Measurements from ENCODE around the gene BRD7. TPM values are rescaled to one million over a fixed set of nuclear protein-coding genes. Genes with fewer than 3 reads are reported as not detected.

The BRD7 gene
- total and polyA plus RNA-seq, 2 donors (not counting 1 experiment from before 2014, with no cell fraction given) = 29.8 to 64.5 TPM

GRCh38 chr16:50275098-50275415 is 93.7 kb downstream of the BRD7 start:
- H3K4me2 ChIP-seq (replicated peaks; ENCODE audit: low read depth, low read length, poor library complexity, severe bottlenecking) = peak overlapping the region; percentile 90
- ChIA-PET CTCF (interaction anchor here (1.0 to 8.8 kb wide), 11 partner anchors 11 to 392 kb away, joined by 3 to 63 read pairs (median 5); partner anchors contain the start of gene ADCY7), POLR2A (interaction anchor here (0.6 to 3.8 kb wide), 8 partner anchors 9 to 406 kb away, joined by 3 to 19 read pairs (median 5); partner anchors contain the start of genes ADCY7 and SNX20)
- no peak for TF ChIP-seq CTCF (IDR thresholded peaks at IDR 0.05)
- TF ChIP-seq EZH2 (IDR thresholded peaks at IDR 0.05; ENCODE audit: borderline replicate concordance, insufficient read depth, low read depth, low read length, poor library complexity, severe bottlenecking) = no peak
- DNase-seq (no peak), ATAC-seq (ENCODE audit: low read depth) (no peak)
- H3K4me3 Mint-ChIP-seq = peak overlapping the region; percentile 98
- H3K9me3 Mint-ChIP-seq (ENCODE audit: insufficient read depth) = peaks cover 4% of the 10 kb centered on the region
- H3K27me3 ChIP-seq (replicated peaks in 1 of 4; ENCODE audit: control extremely low read depth in 1 of 4, control insufficient read depth in 3 of 4, insufficient read depth in 4 of 4, low read length in 3 of 4) = no peaks in the 10 kb centered on the region
- intact Hi-C loops (cut with micrococcal nuclease) = loop anchor here (2.0 kb wide), 1 partner anchor 28 kb away; no protein-coding TSS in a partner anchor
- H3K4me3 ChIP-seq (ENCODE audit: control extremely low read depth in 1 of 5, extremely low read depth in 1 of 5, insufficient read depth in 1 of 5, low read depth in 2 of 5, low read length in 4 of 5) = peak overlapping the region; percentile 73 to 84 (median 80)
- WGBS (ENCODE audit: insufficient coverage) = 73% methylated on average over 3 of the region's 3 CpGs
- H3K27ac ChIP-seq (ENCODE audit: low read length in 2 of 2) = peak overlapping the region; percentile 93 to 97
- H3K27me3 Mint-ChIP-seq = no peaks in the 10 kb centered on the region
- no peaks in the 10 kb centered on the region for H3K9me3 ChIP-seq (ENCODE audit: control extremely low read depth in 1 of 3, control insufficient read depth in 2 of 3, insufficient read depth in 1 of 3, low read length in 2 of 3)
- H3K79me2 ChIP-seq (ENCODE audit: control insufficient read depth, insufficient read depth, low read length) = peaks cover 71% of the 10 kb centered on the region
- H3K4me1 ChIP-seq (ENCODE audit: control insufficient read depth in 2 of 2, insufficient read depth in 2 of 2, low read length in 2 of 2) = peaks cover 75 to 86% of the 10 kb centered on the region in 2 donors
- H3K27ac Mint-ChIP-seq = peak overlapping the region; percentile 100
- peak overlapping the region; percentile 66 for H2AFZ ChIP-seq (ENCODE audit: insufficient read depth, low read depth, low read length, poor library complexity, severe bottlenecking)
- H3K4me1 Mint-ChIP-seq = peaks cover 81% of the 10 kb centered on the region
- peaks cover 8% of the 10 kb centered on the region for H4K20me1 ChIP-seq (ENCODE audit: control insufficient read depth, insufficient read depth, low read length, poor library complexity, severe bottlenecking)
- H3K9ac ChIP-seq (ENCODE audit: low read length) = peak overlapping the region; percentile 87
- H3K36me3 ChIP-seq (replicated peaks in 1 of 2; ENCODE audit: control extremely low read depth in 1 of 2, control insufficient read depth in 1 of 2, extremely low read depth in 1 of 2, insufficient read depth in 2 of 2, low read length in 1 of 2) = no peaks in the 10 kb centered on the region

- H3K9me3 Mint-ChIP-seq (ENCODE audit: insufficient read depth) = peaks cover 4% of the 10 kb centered on the region
- peak overlapping the region; percentile 90 for H3K4me2 ChIP-seq (replicated peaks; ENCODE audit: low read depth, low read length, poor library complexity, severe bottlenecking)
- no peaks in the 10 kb centered on the region for H3K27me3 ChIP-seq (replicated peaks in 1 of 4; ENCODE audit: control extremely low read depth in 1 of 4, control insufficient read depth in 3 of 4, insufficient read depth in 4 of 4, low read length in 3 of 4)
- POLR2A ChIA-PET = interaction anchor here (0.6 to 3.8 kb wide), 19 partner anchors 8 to 467 kb away, joined by 3 to 39 read pairs (median 4); partner anchors contain the start of genes ADCY7, CYLD and SNX20
- H3K9me3 ChIP-seq (ENCODE audit: control extremely low read depth in 1 of 3, control insufficient read depth in 2 of 3, insufficient read depth in 1 of 3, low read length in 2 of 3) = no peaks in the 10 kb centered on the region
- DNase-seq (no peak), ATAC-seq (ENCODE audit: low read depth) (peak; percentile 64)
- peak overlapping the region; percentile 100 for H3K27ac Mint-ChIP-seq
- no peaks in the 10 kb centered on the region for H3K36me3 ChIP-seq (replicated peaks in 1 of 2; ENCODE audit: control extremely low read depth in 1 of 2, control insufficient read depth in 1 of 2, extremely low read depth in 1 of 2, insufficient read depth in 2 of 2, low read length in 1 of 2)
- CTCF ChIA-PET = interaction anchor here (1.0 to 8.8 kb wide), 14 partner anchors 8 to 392 kb away, joined by 3 to 63 read pairs (median 9); partner anchors contain the start of gene ADCY7
- H3K4me3 Mint-ChIP-seq = peak overlapping the region; percentile 98
- 5% methylated on average over 17 of the region's 18 CpGs for WGBS (ENCODE audit: insufficient coverage)
- peak overlapping the region; percentile 73 to 84 (median 80) for H3K4me3 ChIP-seq (ENCODE audit: control extremely low read depth in 1 of 5, extremely low read depth in 1 of 5, insufficient read depth in 1 of 5, low read depth in 2 of 5, low read length in 4 of 5)
- TF ChIP-seq CTCF (IDR thresholded peaks at IDR 0.05) (no peak), EZH2 (IDR thresholded peaks at IDR 0.05; ENCODE audit: borderline replicate concordance, insufficient read depth, low read depth, low read length, poor library complexity, severe bottlenecking) (no peak)
- peak overlapping the region; percentile 66 for H2AFZ ChIP-seq (ENCODE audit: insufficient read depth, low read depth, low read length, poor library complexity, severe bottlenecking)
- peaks cover 67% of the 10 kb centered on the region for H3K79me2 ChIP-seq (ENCODE audit: control insufficient read depth, insufficient read depth, low read length)
- H3K4me1 ChIP-seq (ENCODE audit: control insufficient read depth in 2 of 2, insufficient read depth in 2 of 2, low read length in 2 of 2) = peaks cover 70 to 81% of the 10 kb centered on the region in 2 donors
- peak overlapping the region; percentile 93 to 97 for H3K27ac ChIP-seq (ENCODE audit: low read length in 2 of 2)
- H3K4me1 Mint-ChIP-seq = peaks cover 77% of the 10 kb centered on the region
- intact Hi-C loops (cut with micrococcal nuclease) = loop anchor here (1.0 to 2.0 kb wide), 5 partner anchors 8 to 467 kb away; partner anchors contain the start of genes ADCY7 and SNX20
- H3K27me3 Mint-ChIP-seq = no peaks in the 10 kb centered on the region
- peaks cover 3% of the 10 kb centered on the region for H4K20me1 ChIP-seq (ENCODE audit: control insufficient read depth, insufficient read depth, low read length, poor library complexity, severe bottlenecking)
- peak overlapping the region; percentile 87 for H3K9ac ChIP-seq (ENCODE audit: low read length)
These were observed 94.3 kb downstream of the BRD7 start for GRCh38 chr16:50274326-50275097.
